ENCODE measurements around the gene NPHP4.

DNA sequence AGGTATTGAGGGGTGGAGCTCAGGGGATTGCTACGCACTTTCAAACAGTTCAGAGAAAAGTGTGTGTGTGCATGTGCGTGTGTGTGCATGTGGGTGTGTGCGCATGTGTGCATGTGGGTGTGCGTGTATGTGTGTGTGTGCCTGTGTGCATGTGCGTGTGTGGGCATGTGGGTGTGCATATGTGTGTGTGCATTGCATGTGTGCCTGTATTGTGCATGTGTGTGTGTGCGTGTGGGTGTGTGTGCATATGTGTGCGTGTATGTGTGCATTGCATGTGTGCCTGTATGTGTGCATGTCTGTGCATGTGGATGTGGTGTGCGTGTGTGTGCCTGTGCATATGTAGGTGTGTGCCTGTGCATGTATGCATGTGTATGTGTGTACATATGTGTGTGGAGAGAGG lies 40.9 kb upstream of the NPHP4 start:
- no peak for TF ChIP-seq CTCF (IDR thresholded peaks at IDR 0.05; ENCODE audit: low read length)
- no peak for TF ChIP-seq EZH2 (optimal IDR thresholded peaks at IDR 0.05; ENCODE audit: low read depth, low read length)
- TF ChIP-seq EZH2phosphoT487 (IDR thresholded peaks at IDR 0.05; ENCODE audit: low read length), result no peak

Measured in MM.1S (cell line).